NOMO-1 treated with dmso at 0.1 percent for 144 hours (cell line): ENCODE results near the gene TMEM147.

Source experiments
- DNase-seq: peaks from one replicate; lab custom pipeline; 2025; ENCODE audit not compliant: unreplicated experiment; lab: John Stamatoyannopoulos, UW

The TMEM147 gene

DNA sequence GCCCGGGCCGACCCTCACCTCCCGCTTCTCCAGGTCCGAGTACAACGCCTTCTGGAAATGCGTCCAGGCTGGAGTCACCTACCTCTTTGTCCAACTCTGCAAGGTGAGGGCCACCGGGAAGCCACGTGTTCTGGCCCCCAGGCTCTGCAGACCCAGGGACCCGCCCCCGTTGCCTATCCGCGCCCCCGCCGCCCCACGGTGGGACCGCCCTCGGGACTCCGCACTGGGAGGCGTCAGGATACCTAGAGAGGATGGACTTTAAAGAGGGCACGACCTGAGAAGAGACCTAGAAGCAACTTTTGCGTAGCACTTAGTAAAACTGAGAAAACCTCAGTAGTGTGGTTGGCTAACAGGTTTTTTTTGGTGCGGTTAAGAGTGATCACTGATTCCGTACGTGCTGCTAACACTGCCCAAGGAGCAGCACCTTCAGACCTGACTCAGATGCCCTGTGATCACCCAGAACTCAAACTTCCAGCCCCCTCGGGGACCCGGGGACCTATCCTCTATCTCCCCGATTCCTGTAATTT is 492 bp downstream of the TMEM147 start:
- no peak for DNase-seq

DNA sequence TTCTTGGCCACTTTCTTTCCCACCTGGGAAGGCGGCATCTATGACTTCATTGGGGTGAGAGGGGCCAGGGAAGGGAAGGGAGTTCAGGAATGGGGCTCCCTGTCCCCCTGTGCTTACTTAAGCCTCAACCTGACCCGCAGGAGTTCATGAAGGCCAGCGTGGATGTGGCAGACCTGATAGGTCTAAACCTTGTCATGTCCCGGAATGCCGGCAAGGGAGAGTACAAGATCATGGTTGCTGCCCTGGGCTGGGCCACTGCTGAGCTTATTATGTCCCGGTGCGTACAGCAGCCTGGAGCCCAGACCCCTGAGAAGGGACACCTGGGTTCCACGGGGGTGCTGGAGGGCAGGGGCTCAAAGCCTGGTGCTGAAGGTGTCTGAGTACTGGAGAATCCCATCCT is 1.1 kb downstream of the TMEM147 start:
- DNase-seq, result no peak

- peak; percentile 24 for DNase-seq
Observed at GRCh38 chr19:35549174-35549788, 3.9 kb downstream of the TMEM147 start.

DNA sequence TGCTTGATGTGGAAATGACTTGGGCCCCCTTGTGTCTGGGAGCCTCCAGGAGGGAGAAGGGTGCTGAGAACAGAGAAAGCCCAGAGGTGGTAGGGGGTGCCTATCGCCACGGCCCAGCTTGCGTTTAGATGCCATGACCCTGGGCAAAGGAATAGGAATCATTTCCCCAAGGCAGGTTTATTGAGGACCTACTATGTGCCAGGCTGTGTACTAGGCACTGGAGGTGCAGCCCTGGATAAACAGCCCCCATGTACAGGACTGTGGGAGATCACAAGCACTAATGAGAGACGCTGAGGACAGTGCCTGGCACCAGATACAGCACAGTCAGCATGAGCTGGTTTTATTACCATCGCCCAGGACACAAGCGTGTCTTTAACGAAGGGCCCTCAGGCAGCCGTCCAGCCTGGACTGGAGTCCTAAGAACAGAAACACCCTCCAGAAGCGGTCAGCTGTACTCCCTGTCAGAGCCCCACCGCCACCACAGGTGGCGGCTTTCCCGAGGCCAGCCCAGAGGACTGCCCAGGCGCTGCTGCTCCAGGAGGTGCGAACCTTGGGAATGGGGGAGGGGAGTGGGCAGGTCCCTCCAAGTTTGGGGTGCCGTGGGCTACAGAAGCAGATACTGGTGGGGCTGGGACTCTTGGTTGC is 4.6 kb downstream of the TMEM147 start:
- DNase-seq, result no peak

- DNase-seq, result no peak
Observed at GRCh38 chr19:35551091-35551810, 5.8 kb downstream of the TMEM147 start.

DNA sequence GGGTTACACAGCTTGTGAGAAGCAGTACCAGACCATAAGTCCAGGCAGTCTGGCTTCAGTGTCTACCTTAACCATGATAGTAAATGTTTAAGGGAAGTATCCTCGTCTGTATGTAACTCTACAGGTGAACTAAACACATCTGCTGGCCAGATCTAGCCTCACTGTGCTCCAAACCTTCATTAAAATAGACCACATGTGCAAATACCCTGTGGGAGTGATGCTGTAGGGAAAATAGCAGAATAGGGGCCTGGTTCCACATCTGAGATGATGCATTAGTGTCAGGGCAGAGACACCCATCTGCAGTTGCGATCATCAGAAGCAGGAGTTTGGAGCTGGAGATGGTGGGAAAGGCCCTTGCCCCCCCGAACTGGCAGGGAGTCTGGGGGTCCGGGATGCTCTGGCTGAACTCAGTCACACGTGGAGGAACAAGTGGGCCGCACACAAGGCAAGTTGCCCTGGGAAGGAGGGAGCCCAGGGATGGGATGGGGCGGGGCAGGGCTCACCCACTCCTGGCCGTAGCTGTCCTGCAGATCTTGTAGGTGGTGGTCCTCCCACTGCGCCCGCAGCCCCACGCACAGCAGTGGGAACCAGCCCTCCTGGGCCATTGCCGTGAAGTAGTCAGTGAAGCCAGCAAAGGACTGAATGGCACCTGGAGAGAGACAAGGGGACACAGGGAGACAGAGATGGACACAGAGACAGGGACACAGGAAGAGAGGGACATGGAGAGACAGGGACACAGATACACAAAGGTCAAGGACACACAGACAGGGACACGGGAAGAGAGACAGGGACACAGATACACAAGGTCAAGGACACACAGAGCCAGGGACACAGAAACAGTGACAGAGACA is 7.3 kb downstream of the TMEM147 start:
- no peak for DNase-seq

GRCh38 chr19:35553385-35554000 is 8.1 kb downstream of the TMEM147 start:
- DNase-seq, result no peak

DNA sequence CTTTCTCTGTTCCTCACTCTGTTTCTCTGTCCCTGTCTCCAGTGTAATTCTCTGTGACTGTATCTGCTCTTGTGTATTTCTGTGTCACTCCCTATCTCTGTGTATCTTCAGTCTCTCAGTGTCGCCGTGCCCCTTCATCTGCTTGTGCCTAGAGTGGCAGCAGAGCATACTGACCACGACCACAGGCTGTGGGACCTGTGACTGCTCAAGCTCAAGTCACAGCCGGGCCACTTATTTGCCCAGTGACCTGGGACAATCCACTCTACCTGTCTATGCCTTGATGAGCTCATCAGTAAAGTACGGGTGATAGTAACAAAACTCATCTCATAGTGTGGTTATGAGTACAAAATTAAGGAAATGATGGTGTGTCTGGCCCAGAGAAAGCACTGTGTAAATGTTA is 8.7 kb downstream of the TMEM147 start:
- no peak for DNase-seq

DNA sequence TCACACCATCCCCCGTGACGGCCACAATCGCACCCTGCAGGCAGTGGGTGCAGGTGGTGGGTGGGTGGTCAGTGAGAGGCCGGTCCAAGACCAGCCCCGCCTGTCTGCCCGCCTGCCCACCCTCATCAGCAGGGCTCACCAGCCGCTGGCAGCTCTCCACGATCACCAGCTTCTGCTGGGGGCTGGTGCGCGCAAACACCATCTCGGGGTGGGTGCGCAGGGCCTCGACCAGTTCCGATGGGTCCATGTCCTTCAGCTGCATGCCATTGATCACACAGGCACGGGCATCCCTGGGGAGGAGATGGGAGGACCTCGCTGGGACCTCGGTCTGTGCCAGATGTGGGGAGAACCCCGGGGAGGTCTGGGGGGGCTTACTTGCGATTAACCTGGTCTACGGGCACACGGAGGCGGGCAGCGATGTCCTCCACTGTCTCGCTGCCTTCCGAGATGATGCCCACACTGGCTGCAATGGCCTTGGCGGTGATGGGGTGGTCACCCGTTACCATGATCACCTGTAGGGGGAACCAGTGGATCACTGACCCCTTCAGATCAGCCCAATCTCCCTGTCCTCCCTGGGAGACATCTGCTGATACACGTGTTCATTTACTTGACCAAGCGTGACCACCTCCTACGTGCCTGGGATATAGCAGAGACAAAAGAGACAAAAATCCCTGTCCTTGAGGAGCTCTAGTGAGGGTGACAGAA is 10.0 kb downstream of the TMEM147 start:
- DNase-seq, result no peak

DNA sequence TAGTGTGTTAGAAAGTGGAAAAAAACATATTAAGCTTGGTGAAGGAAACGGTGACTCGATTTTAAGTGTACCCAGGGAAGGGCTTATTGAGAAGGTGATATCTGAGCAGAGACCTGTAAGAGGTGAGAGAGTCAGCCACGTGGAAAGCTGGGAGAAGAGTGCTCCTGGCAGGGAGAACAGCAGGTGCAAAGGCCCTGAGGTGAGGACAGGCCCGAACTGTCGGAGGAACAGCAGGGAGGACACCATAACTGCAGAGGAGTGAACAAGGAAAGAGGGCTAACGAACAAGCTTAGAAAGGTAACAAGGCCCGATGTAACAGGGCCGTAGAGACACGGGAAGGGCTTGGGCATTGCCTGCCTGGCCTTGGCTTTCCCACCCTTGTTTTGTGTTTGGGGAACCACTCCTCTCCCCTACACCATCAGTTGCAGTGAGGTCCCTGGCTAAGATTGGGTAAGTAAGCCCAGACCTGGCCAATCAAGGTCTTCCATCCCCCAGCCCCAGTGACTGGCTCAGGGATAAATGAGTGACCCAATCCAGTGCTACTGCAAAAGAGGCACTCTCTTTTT is 10.7 kb downstream of the TMEM147 start:
- DNase-seq, result no peak

- DNase-seq, result no peak
Observed at GRCh38 chr19:35556846-35557538, 11.6 kb downstream of the TMEM147 start.

DNA sequence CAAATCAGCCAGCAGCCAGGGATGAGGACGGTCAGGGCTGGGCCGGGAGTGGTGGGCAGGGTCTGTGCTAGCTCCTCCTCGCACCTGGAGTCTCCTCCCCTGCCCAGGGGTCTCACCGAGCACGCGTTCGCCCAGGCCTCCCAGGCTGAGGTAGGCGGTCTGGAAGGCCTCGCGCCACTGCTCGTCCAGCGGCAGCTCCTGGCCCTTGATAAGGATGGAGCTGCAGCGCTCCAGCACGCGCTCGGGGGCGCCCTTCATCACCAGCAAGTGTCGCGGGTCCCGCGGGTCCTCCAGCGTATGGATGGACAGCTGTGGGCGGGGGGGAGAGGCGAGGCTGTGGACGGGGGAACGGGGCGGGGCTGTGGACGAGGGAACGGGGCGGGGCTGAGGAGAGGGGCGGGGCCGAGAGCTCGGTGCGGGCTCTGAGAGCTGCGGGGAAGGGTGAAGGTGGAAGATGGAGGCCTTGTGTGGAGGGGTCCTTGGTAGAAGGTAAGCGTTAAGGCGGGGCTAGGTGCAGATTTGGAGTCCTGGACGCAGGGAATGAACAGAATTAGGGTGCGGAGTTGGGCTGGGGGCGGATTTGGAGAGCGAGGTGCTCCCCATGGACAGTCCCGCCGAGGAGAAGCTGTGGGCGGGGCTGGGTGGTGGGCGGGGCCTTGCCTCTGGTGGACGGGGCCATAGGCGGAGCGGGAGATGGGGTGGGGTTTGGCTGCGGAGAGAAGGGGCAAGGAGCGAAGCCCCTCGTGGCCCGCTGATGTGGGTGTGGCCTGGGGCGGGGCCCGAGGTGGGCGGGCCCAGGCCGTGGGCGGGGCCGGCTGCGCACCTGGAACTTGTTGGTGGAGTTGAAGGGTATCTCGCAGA is 12.3 kb downstream of the TMEM147 start:
- DNase-seq, result no peak

GRCh38 chr19:35558400-35559280 is 13.2 kb downstream of the TMEM147 start:
- no peak for DNase-seq

DNA sequence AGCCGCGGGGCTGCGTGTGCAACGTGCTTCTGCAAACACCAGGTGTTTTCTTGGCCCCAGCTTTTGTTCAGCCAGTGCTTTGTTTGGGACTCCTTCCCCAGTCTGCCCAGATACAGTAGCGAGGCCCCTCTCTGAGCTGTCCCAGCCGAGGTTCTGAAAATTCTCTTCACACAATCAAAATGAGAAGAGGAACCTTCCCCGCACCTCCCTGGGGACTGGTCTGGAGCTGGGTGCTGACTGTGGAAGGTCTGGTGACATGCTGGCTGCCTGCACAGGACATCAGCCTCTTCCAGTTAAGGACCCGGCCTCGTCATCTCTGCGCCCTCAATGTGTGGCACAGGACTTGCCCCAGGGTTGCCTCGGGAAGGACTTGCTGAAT is 13.8 kb downstream of the TMEM147 start:
- no peak for DNase-seq

DNA sequence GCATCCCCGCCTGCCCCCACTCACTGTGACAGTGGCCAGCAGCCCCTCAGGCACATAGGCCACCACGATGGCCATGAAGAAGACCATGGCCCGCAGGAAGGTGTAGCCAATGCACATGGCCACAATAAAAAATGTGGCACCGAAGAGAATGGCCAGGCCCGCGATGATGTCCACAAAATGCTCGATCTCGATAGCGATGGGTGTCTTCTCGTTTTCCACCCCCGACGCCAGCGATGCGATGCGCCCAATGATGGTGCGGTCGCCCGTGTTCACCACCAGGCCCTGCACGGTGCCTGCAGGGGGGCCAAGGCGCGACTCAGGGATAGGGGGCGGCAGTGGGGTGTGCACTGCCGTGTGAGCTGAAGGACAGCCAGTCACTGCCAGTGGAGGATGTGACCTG is 14.4 kb downstream of the TMEM147 start:
- no peak for DNase-seq

GRCh38 chr19:35560271-35560670 is 14.8 kb downstream of the TMEM147 start:
- DNase-seq, result no peak

DNA sequence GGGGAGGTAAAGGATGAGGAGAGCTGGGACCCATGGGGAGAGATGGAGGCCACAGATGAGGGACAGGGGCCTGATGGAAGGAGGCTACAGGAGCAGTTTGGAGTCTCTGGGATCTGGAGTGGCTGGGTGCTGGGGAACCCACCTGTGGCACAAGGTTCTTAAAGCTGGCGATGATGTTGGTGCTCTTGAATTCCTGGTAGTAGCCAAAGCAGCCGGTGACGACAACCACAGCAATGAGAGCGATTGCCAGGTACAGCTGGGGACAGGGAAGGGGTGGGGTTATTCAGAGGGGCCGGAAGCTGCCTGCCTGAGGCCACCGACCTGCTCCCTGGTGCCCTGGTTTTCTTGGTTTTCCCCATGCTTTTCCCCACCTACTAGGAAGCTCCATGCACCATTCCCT is 15.3 kb downstream of the TMEM147 start:
- no peak for DNase-seq
